ENCODE measurements around the gene MRLN.
"Not testable (repeated sequence)": the region's sequence is repeated elsewhere in the genome, so short reads cannot be mapped to it uniquely, and the experiment has no call there.

MRLN gene

DNA sequence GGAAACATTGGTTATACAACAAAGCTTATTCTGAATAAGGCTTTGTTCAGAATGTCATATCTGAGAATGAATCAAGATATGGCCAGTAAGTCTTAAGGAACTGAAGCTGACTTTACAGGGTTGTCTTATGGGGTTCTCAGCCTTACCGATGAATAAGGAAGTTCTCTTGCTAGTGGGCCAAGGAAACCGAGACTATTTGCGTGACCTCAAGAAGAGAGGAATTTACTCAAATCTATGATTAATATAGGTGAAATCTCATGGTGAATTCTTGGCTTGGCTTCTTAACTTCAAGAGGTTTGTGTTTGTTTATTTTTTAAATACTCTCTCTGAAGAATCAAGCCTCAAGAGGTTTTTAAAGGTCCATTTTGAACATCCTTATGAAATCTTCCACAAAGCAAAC is 4.7 kb upstream of the MRLN start:
- TF ChIP-seq, protein P1, sequence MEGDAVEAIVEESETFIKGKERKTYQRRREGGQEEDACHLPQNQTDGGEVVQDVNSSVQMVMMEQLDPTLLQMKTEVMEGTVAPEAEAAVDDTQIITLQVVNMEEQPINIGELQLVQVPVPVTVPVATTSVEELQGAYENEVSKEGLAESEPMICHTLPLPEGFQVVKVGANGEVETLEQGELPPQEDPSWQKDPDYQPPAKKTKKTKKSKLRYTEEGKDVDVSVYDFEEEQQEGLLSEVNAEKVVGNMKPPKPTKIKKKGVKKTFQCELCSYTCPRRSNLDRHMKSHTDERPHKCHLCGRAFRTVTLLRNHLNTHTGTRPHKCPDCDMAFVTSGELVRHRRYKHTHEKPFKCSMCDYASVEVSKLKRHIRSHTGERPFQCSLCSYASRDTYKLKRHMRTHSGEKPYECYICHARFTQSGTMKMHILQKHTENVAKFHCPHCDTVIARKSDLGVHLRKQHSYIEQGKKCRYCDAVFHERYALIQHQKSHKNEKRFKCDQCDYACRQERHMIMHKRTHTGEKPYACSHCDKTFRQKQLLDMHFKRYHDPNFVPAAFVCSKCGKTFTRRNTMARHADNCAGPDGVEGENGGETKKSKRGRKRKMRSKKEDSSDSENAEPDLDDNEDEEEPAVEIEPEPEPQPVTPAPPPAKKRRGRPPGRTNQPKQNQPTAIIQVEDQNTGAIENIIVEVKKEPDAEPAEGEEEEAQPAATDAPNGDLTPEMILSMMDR (IDR thresholded peaks at IDR 0.05; ENCODE audit: borderline replicate concordance, insufficient read depth, low read depth, low read length) = no peak

GRCh38 chr10:59754951-59755350 is 1.7 kb upstream of the MRLN start:
- TF ChIP-seq, protein P1 (IDR thresholded peaks at IDR 0.05; ENCODE audit: borderline replicate concordance, insufficient read depth, low read depth, low read length) = no peak
- H3K4me3 ChIP-seq (ENCODE audit: low read depth, low read length) = no peak overlapping the region

More for the DNA sequence above, 4.7 kb upstream of the MRLN start:
- H3K4me3 ChIP-seq (ENCODE audit: low read depth, low read length) = no peak overlapping the region

DNA sequence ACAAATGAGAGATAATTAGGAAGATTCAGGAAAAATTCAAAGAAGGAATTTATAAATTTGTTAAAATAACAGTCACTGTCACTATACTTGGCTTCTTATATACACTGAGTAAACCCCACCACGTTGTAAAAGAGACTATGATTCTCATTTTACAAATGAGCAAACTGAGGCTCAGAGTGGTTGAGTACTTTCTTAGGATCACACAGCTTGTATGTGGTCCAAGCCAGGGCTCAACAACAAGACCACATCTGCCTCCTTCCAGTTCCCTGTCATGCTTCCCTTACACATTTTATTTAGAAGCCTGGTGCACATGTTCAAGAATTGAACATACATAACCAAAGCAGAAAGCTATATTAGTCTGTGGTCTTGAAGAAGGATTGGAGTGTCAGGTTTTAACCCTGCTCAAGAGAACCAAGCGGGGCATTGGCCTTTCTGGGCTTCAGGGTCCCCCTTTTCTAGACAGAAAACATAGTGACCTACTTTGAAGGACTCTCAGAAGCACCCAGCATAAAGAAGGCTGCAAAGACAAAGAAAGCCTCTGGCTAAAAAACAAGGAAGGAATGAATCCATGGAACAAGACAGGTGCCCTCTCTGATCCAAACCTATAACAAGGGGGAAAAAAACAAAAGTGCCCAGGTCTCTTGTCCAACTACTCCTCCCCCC is 846 bp downstream of the MRLN start:
- TF ChIP-seq, protein P1 (IDR thresholded peaks at IDR 0.05; ENCODE audit: borderline replicate concordance, insufficient read depth, low read depth, low read length) = no peak
- no peak overlapping the region for H3K4me3 ChIP-seq (ENCODE audit: low read depth, low read length)

DNA sequence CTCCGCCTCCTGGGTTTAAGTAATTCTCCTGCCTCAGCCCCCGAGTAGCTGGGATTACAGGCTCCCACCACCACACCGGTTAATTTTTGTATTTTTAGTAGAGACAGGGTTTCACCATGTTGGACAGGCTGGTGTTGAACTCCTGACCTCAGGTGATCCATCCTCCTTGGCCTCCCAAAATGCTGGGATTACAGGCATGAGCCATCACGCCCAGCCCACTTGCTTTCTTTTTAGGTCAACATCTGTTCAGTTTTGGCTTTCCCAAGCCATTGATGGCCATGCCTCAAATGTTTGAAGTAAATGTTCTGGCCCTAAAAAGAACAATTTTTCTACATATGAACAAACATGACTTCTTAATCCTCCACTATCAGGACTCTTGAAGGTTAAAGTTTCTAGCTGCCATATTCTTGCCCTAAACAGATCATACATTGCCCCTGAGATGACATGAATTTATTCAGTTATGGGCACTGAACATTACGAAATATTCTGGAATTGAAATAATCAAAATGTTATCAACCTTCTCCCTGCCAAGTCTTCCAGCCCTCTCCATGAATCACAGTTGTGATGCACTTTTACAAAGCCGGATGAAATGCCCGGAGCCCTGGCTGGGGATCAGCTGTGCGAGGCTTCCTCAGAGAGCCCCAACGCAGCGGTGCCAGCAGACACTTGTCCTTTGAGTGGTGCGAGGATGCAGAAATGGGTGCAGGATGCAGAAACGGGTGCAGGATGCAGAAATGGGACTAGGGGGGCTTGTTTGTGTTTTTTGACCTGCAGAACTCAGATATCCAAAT is 2.9 kb downstream of the MRLN start:
- TF ChIP-seq, protein P1 (IDR thresholded peaks at IDR 0.05; ENCODE audit: borderline replicate concordance, insufficient read depth, low read depth, low read length) = no peak
- H3K4me3 ChIP-seq (ENCODE audit: low read depth, low read length) = no peak overlapping the region

DNA sequence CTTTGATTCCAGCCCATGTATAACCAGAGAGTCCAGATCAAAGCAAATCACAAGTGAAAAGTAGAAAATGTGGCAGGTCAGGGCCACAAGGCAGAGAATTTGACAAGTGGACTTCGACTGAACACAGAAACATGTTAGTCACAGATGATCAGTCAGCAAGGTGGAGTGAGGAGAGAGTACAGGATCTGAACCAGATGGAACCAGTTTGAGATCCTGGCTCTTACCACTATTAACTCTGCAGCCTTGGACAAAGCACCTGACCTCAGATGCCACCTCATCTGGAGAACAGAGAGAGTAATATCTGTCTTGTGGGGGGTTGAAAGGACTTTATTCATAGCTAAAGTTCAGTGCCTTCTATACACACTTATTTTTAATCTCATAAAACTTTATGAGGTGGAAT is 4.4 kb downstream of the MRLN start:
- no peak overlapping the region for H3K4me3 ChIP-seq (ENCODE audit: low read depth, low read length)
- TF ChIP-seq, protein P1 (IDR thresholded peaks at IDR 0.05; ENCODE audit: borderline replicate concordance, insufficient read depth, low read depth, low read length) = no peak

DNA sequence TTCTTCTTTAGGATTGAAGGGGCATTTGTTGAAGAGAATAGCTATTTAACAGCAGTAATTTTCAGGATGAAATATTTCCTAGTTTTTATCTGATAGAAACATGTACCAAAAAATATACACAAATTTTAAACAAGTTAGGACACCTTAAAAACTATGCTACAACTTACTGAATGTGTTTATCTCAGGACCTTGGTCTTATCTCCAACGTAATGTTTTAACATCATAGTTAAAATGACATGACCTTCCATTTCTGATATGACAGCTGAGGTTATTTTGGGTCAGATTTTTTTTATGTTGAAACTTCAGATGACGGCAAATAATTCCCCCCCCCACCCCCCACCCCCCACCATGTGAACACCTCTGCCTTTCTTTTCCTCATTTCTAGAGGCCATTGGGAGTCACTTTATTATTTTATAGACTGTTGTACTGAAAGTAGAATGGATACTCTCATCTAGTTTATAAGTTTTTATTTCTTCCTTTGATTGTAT is 8.0 kb downstream of the MRLN start:
- TF ChIP-seq, protein P1 (IDR thresholded peaks at IDR 0.05; ENCODE audit: borderline replicate concordance, insufficient read depth, low read depth, low read length) = no peak
- H3K4me3 ChIP-seq (ENCODE audit: low read depth, low read length) = no peak overlapping the region

DNA sequence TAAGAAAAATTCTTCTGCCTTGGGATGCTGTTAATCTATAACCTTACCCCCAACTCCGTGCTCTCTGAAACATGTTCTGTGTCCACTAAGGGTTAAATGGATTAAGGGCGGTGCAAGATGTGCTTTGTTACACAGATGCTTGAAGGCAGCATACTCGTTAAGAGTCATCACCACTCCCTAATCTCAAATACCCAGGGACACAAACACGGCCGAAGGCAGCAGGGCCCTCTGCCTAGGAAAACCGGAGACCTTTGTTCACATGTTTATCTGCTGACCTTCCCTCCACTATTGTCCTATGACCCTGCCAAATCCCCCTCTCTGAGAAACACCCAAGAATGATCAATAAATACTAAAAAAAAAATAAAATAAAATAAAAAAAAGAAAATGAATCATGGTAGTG is 8.5 kb downstream of the MRLN start:
- not testable (repeated sequence) for H3K4me3 ChIP-seq (ENCODE audit: low read depth, low read length)

GRCh38 chr10:59744156-59744555 is 9.1 kb downstream of the MRLN start:
- H3K4me3 ChIP-seq (ENCODE audit: low read depth, low read length) = not testable (repeated sequence)

Data from GM12875 (cell line).